MCF 10A (cell line): Measurements from ENCODE around the gene TDRD10. TPM values are rescaled to one million over a fixed set of nuclear protein-coding genes. Genes with fewer than 3 reads are reported as not detected.

Experiments used
- BruUV-seq: library from RNA; stranded (reverse); fragments of 400-500 nt; replicated peaks from 2 replicates; lab custom pipeline; 2021; lab: Mats Ljungman, UMichigan
- CTCF ChIA-PET: fragments of 300-600 bp; sonication (Branson Sonifier 250); formaldehyde crosslinking; extraction: SDS; loops from one replicate; lab custom pipeline; 2021; ENCODE audit warnings: antibody characterized with exemption, inconsistent platforms; lab: Yijun Ruan, JAX
- POLR2A ChIA-PET: fragments of 300-600, 350-650 bp; sonication (Branson Sonifier 250); formaldehyde crosslinking; extraction: SDS; loops from one replicate; lab custom pipeline; 2020; ENCODE audit warnings: antibody characterized with exemption, inconsistent platforms; lab: Yijun Ruan, JAX
- DNase-seq: peaks from one replicate; pipeline ENCODE4 v3.0.0-alpha.2; 2018; ENCODE audit not compliant: unreplicated experiment
- H3K27ac Mint-ChIP-seq: one replicate; pipeline ENCODE4 v1.8.0; 2022; ENCODE audit warnings: mild to moderate bottlenecking, low read depth, mixed read lengths; ENCODE audit not compliant: unreplicated experiment
- H3K27me3 Mint-ChIP-seq: one replicate; pipeline ENCODE4 v1.8.0; 2022; ENCODE audit warnings: mixed read lengths; ENCODE audit not compliant: insufficient read depth, unreplicated experiment
- H3K36me3 Mint-ChIP-seq: one replicate; pipeline ENCODE4 v1.8.0; 2022; ENCODE audit warnings: mild to moderate bottlenecking, moderate library complexity, mixed read lengths; ENCODE audit not compliant: insufficient read depth, unreplicated experiment
- H3K4me1 Mint-ChIP-seq: one replicate; pipeline ENCODE4 v1.8.0; 2022; ENCODE audit warnings: mixed read lengths; ENCODE audit not compliant: insufficient read depth, unreplicated experiment
- H3K4me3 Mint-ChIP-seq: one replicate; pipeline ENCODE4 v1.8.0; 2022; ENCODE audit warnings: mild to moderate bottlenecking, moderate library complexity, mixed read lengths; ENCODE audit not compliant: unreplicated experiment
- H3K9me3 Mint-ChIP-seq: one replicate; pipeline ENCODE4 v1.8.0; 2022; ENCODE audit warnings: mixed read lengths; ENCODE audit not compliant: unreplicated experiment
- intact Hi-C: fragments of 100-400 bp; cut with micrococcal nuclease; formaldehyde crosslinking; loops from 2 replicates; pipeline ENCODE4 v1.14.1; 2022
- total RNA-seq: library from RNA; stranded (reverse); gene quantifications from 2 replicates; pipeline ENCODE4 v1.2.3, GENCODE V29; 2022
- TF ChIP-seq, protein P1 (sequence below): fragments of 200-600 bp; IDR thresholded peaks from one replicate; pipeline ENCODE4 v1.8.0; 2022; ENCODE audit warnings: antibody characterized with exemption, mild to moderate bottlenecking; ENCODE audit not compliant: unreplicated experiment

TDRD10 gene
- total RNA-seq, 1 experiment from 2014 or later: not detected

DNA sequence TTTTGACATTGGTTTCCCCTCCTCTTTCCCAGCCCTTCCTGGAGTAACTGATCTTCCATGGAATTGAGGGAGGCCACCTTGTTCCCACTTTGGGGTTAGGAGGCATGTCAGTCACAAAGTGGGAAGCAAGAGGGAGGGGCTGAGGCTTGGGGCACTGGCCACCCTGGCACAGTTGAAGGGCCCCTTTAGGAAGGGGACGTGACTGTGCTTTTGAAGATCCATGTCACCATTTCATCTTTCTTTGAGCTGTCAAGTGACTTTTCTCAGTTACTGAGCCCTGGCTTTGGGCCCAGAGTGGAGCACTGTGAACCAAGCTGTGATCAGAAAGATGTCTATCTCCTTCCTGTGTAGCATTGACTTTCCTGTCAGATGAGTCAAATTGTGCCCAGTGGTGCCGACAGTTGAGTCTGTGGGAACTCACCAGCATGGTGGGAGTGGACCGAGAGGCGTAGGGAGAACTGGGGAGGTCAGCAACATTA lies 38.5 kb upstream of the TDRD10 start:
- ChIA-PET CTCF (interaction anchor here (0.8 to 0.9 kb wide), 2 partner anchors 9 to 16 kb away, joined by 4 read pairs; no protein-coding TSS in a partner anchor), POLR2A (interaction anchor here (0.6 to 1.5 kb wide), 4 partner anchors 13 to 83 kb away, joined by 3 to 7 read pairs (median 4); no protein-coding TSS in a partner anchor)
- no peaks in the 10 kb centered on the region for H3K9me3 Mint-ChIP-seq
- no peak overlapping the region for H3K4me3 Mint-ChIP-seq
- peaks cover 85% of the 10 kb centered on the region for H3K36me3 Mint-ChIP-seq
- no peak for DNase-seq
- H3K27ac Mint-ChIP-seq: peak overlapping the region; percentile 35
- no peaks in the 10 kb centered on the region for H3K27me3 Mint-ChIP-seq
- BruUV-seq: no TSS peak
- TF ChIP-seq, protein P1, sequence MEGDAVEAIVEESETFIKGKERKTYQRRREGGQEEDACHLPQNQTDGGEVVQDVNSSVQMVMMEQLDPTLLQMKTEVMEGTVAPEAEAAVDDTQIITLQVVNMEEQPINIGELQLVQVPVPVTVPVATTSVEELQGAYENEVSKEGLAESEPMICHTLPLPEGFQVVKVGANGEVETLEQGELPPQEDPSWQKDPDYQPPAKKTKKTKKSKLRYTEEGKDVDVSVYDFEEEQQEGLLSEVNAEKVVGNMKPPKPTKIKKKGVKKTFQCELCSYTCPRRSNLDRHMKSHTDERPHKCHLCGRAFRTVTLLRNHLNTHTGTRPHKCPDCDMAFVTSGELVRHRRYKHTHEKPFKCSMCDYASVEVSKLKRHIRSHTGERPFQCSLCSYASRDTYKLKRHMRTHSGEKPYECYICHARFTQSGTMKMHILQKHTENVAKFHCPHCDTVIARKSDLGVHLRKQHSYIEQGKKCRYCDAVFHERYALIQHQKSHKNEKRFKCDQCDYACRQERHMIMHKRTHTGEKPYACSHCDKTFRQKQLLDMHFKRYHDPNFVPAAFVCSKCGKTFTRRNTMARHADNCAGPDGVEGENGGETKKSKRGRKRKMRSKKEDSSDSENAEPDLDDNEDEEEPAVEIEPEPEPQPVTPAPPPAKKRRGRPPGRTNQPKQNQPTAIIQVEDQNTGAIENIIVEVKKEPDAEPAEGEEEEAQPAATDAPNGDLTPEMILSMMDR: no peak
- no peaks in the 10 kb centered on the region for H3K4me1 Mint-ChIP-seq
- intact Hi-C loops: loop anchor here (2.0 to 5.0 kb wide), 2 partner anchors 33 to 56 kb away; partner anchors contain the start of gene IL6R

DNA sequence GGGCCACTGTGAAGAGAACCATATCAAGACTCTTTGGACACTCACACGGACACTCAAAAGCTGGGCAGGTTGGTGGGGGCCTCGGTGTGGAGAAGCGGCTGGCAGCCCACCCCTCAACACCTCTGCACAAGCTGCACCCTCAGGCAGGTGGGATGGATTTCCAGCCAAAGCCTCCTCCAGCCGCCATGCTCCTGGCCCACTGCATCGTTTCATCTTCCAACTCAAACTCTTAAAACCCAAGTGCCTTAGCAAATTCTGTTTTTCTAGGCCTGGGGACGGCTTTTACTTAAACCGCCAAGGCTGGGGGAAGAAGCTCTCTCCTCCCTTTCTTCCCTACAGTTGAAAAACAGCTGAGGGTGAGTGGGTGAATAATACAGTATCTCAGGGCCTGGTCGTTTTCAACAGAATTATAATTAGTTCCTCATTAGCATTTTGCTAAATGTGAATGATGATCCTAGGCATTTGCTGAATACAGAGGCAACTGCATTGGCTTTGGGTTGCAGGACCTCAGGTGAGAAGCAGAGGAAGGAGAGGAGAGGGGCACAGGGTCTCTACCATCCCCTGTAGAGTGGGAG lies 36.3 kb upstream of the TDRD10 start:
- no peaks in the 10 kb centered on the region for H3K9me3 Mint-ChIP-seq
- H3K27me3 Mint-ChIP-seq: no peaks in the 10 kb centered on the region
- TF ChIP-seq, protein P1: no peak
- no TSS peak for BruUV-seq
- intact Hi-C loops: no loop called here
- H3K4me3 Mint-ChIP-seq: no peak overlapping the region
- peak overlapping the region; percentile 55 for H3K27ac Mint-ChIP-seq
- no peak for DNase-seq
- peaks cover 5% of the 10 kb centered on the region for H3K4me1 Mint-ChIP-seq
- ChIA-PET POLR2A (interaction anchor here (0.7 to 0.9 kb wide), 2 partner anchors 14 to 430 kb away, joined by 3 to 4 read pairs; no protein-coding TSS in a partner anchor), CTCF (interaction anchor here (0.6 to 3.8 kb wide), 5 partner anchors 13 to 112 kb away, joined by 3 to 12 read pairs (median 3); no protein-coding TSS in a partner anchor)
- H3K36me3 Mint-ChIP-seq: peaks cover 64% of the 10 kb centered on the region

DNA sequence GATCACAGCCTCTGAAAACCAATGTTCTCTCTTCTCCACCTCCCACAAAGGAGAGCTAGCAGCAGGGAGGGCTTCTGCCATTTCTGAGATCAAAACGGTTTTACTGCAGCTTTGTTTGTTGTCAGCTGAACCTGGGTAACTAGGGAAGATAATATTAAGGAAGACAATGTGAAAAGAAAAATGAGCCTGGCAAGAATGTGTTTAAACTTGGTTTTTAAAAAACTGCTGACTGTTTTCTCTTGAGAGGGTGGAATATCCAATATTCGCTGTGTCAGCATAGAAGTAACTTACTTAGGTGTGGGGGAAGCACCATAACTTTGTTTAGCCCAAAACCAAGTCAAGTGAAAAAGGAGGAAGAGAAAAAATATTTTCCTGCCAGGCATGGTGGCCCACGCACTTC lies 35.8 kb upstream of the TDRD10 start:
- Mint-ChIP-seq H3K27me3 (no peaks in the 10 kb centered on the region), H3K4me3 (no peak overlapping the region), H3K27ac (peak overlapping the region; percentile 55), H3K4me1 (peaks cover 5% of the 10 kb centered on the region), H3K36me3 (peaks cover 59% of the 10 kb centered on the region), H3K9me3 (no peaks in the 10 kb centered on the region)
- no peak for DNase-seq
- intact Hi-C loops: no loop called here
- BruUV-seq: TSS peak; percentile 12
- ChIA-PET POLR2A (interaction anchor here (0.7 kb wide), 1 partner anchor 429 kb away, joined by 3 read pairs; no protein-coding TSS in a partner anchor), CTCF (interaction anchor here (1.2 to 3.8 kb wide), 3 partner anchors 13 to 80 kb away, joined by 3 to 12 read pairs (median 4); no protein-coding TSS in a partner anchor)
- TF ChIP-seq, protein P1: no peak

DNA sequence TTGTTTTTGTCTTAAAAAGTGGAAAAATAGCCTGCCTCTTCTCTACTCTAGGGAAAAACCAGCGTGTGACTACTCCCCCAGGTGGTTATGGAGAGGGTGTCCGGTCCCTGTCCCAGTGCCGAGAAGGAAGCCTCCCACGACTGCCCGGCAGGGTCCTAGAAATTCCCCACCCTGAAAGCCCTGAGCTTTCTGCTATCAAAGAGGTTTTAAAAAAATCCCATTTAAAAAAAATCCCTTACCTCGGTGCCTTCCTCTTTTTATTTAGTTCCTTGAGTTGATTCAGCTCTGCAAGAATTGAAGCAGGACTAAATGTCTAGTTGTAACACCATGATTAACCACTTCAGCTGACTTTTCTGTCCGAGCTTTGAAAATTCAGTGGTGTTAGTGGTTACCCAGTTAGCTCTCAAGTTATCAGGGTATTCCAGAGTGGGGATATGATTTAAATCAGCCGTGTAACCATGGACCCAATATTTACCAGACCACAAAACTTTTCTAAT lies 35.0 kb upstream of the TDRD10 start:
- TF ChIP-seq, protein P1: no peak
- peaks cover 51% of the 10 kb centered on the region for H3K36me3 Mint-ChIP-seq
- ChIA-PET CTCF (interaction anchor here (0.5 to 3.8 kb wide), 4 partner anchors 10 to 58 kb away, joined by 3 to 12 read pairs (median 6); no protein-coding TSS in a partner anchor), POLR2A (interaction anchor here (0.6 to 0.9 kb wide), 2 partner anchors 34 to 639 kb away, joined by 3 to 4 read pairs; no protein-coding TSS in a partner anchor)
- no peak overlapping the region for H3K27ac Mint-ChIP-seq
- no TSS peak for BruUV-seq
- no peaks in the 10 kb centered on the region for H3K9me3 Mint-ChIP-seq
- H3K4me1 Mint-ChIP-seq: peaks cover 5% of the 10 kb centered on the region
- H3K4me3 Mint-ChIP-seq: no peak overlapping the region
- no peak for DNase-seq
- no peaks in the 10 kb centered on the region for H3K27me3 Mint-ChIP-seq
- intact Hi-C loops: no loop called here
